GM23338 (cell line): ENCODE results near the gene ARID3B. TPM values are rescaled to one million over a fixed set of nuclear protein-coding genes. Genes with fewer than 3 reads are reported as not detected.

Experiments
- ATAC-seq: fragments of 200-7000 bp; cut with Tn5 transposase; 3 replicates; pipeline ENCODE4 v1.9.1; 2020
- DNase-seq: peaks from one replicate; pipeline ENCODE4 v3.0.0-alpha.2; 2015; ENCODE audit warnings: low spot score
- H2AFZ ChIP-seq: fragments of 200-600 bp; sonication (generic); 2 replicates; pipeline ENCODE4 v1.8.0; 2016; ENCODE audit warnings: antibody characterized with exemption, mild to moderate bottlenecking, moderate library complexity
- H3F3A ChIP-seq: fragments of 200-600 bp; sonication (generic); replicated peaks from 2 replicates; pipeline ENCODE4 v1.8.0; 2017; ENCODE audit warnings: antibody characterized with exemption, mixed run types, low read depth
- H3K27ac ChIP-seq: fragments of 200-600 bp; sonication (generic); 2 replicates; pipeline ENCODE4 v1.6.1; 2016; ENCODE audit warnings: low read depth
- H3K27me3 ChIP-seq: fragments of 200-600 bp; sonication (generic); 2 replicates; pipeline ENCODE4 v1.8.0; 2016; ENCODE audit warnings: mild to moderate bottlenecking, mixed run types, moderate library complexity; ENCODE audit not compliant: insufficient read depth
- H3K36me3 ChIP-seq: fragments of 200-600 bp; sonication (generic); 2 replicates; pipeline ENCODE4 v1.8.0; 2016; ENCODE audit warnings: mild to moderate bottlenecking; ENCODE audit not compliant: insufficient read depth
- H3K4me1 ChIP-seq: fragments of 200-600 bp; sonication (generic); 2 replicates; pipeline ENCODE4 v1.8.0; 2016; ENCODE audit warnings: mild to moderate bottlenecking, moderate library complexity; ENCODE audit not compliant: insufficient read depth
- H3K4me2 ChIP-seq: fragments of 200-600 bp; sonication (generic); 2 replicates; pipeline ENCODE4 v1.7.1; 2017; ENCODE audit warnings: mixed run types
- H3K4me3 ChIP-seq: fragments of 200-600 bp; sonication (generic); 2 replicates; pipeline ENCODE4 v1.6.1; 2016; ENCODE audit warnings: mixed run types
- H3K79me2 ChIP-seq: fragments of 200-600 bp; sonication (generic); replicated peaks from 2 replicates; pipeline ENCODE4 v1.8.0; 2017; ENCODE audit warnings: mild to moderate bottlenecking; ENCODE audit not compliant: insufficient read depth
- H3K9me2 ChIP-seq: fragments of 200-600 bp; sonication (generic); 2 replicates; pipeline ENCODE4 v1.8.0; 2017; ENCODE audit not compliant: insufficient read depth
- H4K20me1 ChIP-seq: fragments of 200-600 bp; sonication (generic); replicated peaks from 2 replicates; pipeline ENCODE4 v1.8.0; 2017; ENCODE audit warnings: mild to moderate bottlenecking; ENCODE audit not compliant: insufficient read depth
- H3K27ac Mint-ChIP-seq: 2 replicates; pipeline ENCODE4 v1.8.0; 2020; ENCODE audit warnings: inconsistent platforms, mild to moderate bottlenecking, moderate library complexity, mixed read lengths
- H3K27me3 Mint-ChIP-seq: 3 replicates; pipeline ENCODE4 v1.8.0; 2022; ENCODE audit warnings: low read depth, mild to moderate bottlenecking, moderate library complexity, mixed read lengths, inconsistent platforms; ENCODE audit not compliant: insufficient read depth, poor library complexity
- H3K36me3 Mint-ChIP-seq: 3 replicates; pipeline ENCODE4 v1.8.0; 2021; ENCODE audit warnings: low read depth, mild to moderate bottlenecking, inconsistent platforms, moderate library complexity, mixed read lengths
- H3K4me1 Mint-ChIP-seq: 3 replicates; pipeline ENCODE4 v1.8.0; 2020; ENCODE audit warnings: mild to moderate bottlenecking, inconsistent platforms, mixed read lengths
- H3K4me3 Mint-ChIP-seq: 3 replicates; pipeline ENCODE4 v1.8.0; 2021; ENCODE audit warnings: moderate library complexity, mild to moderate bottlenecking, inconsistent platforms, mixed read lengths
- H3K9me3 Mint-ChIP-seq: 3 replicates; pipeline ENCODE4 v1.8.0; 2020; ENCODE audit warnings: moderate library complexity, mild to moderate bottlenecking, inconsistent platforms, mixed read lengths
- EZH2 ChIP-seq: fragments of 200-600 bp; sonication (generic); IDR thresholded peaks from one replicate; pipeline ENCODE4 v1.8.0; 2017; ENCODE audit warnings: antibody characterized with exemption, mild to moderate bottlenecking, low read depth; ENCODE audit not compliant: unreplicated experiment
- NANOG ChIP-seq: IDR thresholded peaks from 2 replicates; pipeline ENCODE4 v1.6.1; 2016; ENCODE audit warnings: antibody characterized with exemption, borderline replicate concordance
- ZNF114 ChIP-seq: fragments of 250-450 bp; sonication (Bioruptor Pico); IDR thresholded peaks from 2 replicates; pipeline ENCODE4 v1.5.0; 2020; ENCODE audit warnings: mild to moderate bottlenecking, moderate library complexity
- polyA plus RNA-seq: library from polyadenylated mRNA; unstranded; fragments of >200 nt; fragmentation: Nextera tagmentation; extraction: Ambion mirVana; gene quantifications from 2 replicates; pipeline ENCODE4 v1.2.1, GENCODE V29; 2016
- total RNA-seq: library from RNA; depleted of rRNA; stranded (reverse); fragments of >200 nt; shearing (Covaris generic); gene quantifications from 2 replicates; pipeline ENCODE4 v1.2.3, GENCODE V29; 2014
- TF ChIP-seq, protein P1 (sequence below): IDR thresholded peaks from 2 replicates; pipeline ENCODE4 v1.6.1; 2016; ENCODE audit warnings: antibody characterized with exemption
- TF ChIP-seq, protein P2 (sequence below): fragments of 250-450 bp; sonication (Bioruptor Pico); IDR thresholded peaks from 2 replicates; pipeline ENCODE4 v1.5.0; 2020; ENCODE audit warnings: mild to moderate bottlenecking, moderate library complexity

Gene ARID3B
- total and polyA plus RNA-seq, 2 experiments from 2014 or later: 65.5 to 147 TPM

DNA sequence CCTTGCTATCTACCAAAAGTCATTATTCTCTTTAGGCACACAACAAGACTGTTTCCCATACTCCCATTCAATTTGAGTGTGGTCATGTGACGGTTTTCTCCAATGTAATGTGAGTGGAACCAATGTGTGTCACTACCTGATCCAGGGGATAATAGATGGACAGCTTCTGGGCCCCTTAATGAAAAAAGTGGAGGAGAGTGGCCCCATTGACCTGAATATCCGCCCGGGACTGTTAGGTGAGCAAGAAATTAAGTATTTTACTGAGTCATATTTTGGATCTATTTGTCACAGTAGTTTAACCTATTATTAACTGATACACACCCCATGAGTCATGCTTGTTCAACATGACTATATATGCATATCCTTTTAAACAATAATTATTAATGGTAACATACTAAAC is 15.1 kb upstream of the ARID3B start:
- Histone ChIP-seq H3K4me2 (no peak overlapping the region), H3K36me3 (no peaks in the 10 kb centered on the region), H3K9me2 (no peaks in the 10 kb centered on the region), H3K27ac (no peak overlapping the region), H3F3A (no peaks in the 10 kb centered on the region; the same call in 1 of the 2 replicates), H3K4me3 (no peak overlapping the region), H3K4me1 (peaks cover 20% of the 10 kb centered on the region), H4K20me1 (no peaks in the 10 kb centered on the region), H2AFZ (no peak overlapping the region), H3K27me3 (no peaks in the 10 kb centered on the region), H3K79me2 (no peaks in the 10 kb centered on the region)
- no peaks in the 10 kb centered on the region for H3K36me3 Mint-ChIP-seq
- TF ChIP-seq ZNF114 (CRISPR knock-in tag): no peak
- no peaks in the 10 kb centered on the region for H3K27me3 Mint-ChIP-seq
- ATAC-seq (no peak), DNase-seq (no peak)
- H3K27ac Mint-ChIP-seq: no peak overlapping the region
- H3K4me1 Mint-ChIP-seq: peaks cover 11% of the 10 kb centered on the region
- H3K4me3 Mint-ChIP-seq: no peak overlapping the region
- H3K9me3 Mint-ChIP-seq: no peaks in the 10 kb centered on the region

DNA sequence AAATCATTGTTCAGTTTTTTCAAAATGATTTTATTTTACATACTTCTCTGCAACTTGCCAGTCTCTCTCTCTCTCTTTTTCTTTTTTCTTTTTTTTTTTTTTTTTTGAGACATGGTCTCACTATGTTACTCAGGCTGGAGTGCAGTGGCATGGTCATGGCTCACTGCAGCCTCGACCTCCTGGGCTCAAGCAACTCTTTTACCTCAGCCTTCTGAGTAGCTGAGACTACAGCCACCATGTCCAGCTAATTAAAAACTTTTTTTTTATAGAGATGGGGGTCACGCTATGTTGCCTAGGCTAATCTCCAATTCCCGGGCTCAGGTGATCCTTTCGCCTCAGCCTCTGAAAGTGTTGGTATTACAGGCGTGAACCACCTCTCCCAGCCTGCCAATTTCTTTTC is 12.1 kb upstream of the ARID3B start:
- Histone ChIP-seq H3K4me2 (no peak overlapping the region), H3K4me3 (no peak overlapping the region), H4K20me1 (no peaks in the 10 kb centered on the region), H3K36me3 (no peaks in the 10 kb centered on the region), H3K9me2 (no peaks in the 10 kb centered on the region), H3K27me3 (no peaks in the 10 kb centered on the region), H3F3A (peaks cover 3% of the 10 kb centered on the region), H3K27ac (no peak overlapping the region; the same call in 1 of the 2 replicates), H2AFZ (no peak overlapping the region), H3K4me1 (peaks cover 22% of the 10 kb centered on the region), H3K79me2 (no peaks in the 10 kb centered on the region)
- DNase-seq (no peak), ATAC-seq (no peak)
- Mint-ChIP-seq H3K4me1 (peaks cover 23% of the 10 kb centered on the region), H3K4me3 (no peak overlapping the region), H3K9me3 (no peaks in the 10 kb centered on the region), H3K36me3 (no peaks in the 10 kb centered on the region), H3K27ac (no peak overlapping the region), H3K27me3 (no peaks in the 10 kb centered on the region)
- TF ChIP-seq, protein P1, sequence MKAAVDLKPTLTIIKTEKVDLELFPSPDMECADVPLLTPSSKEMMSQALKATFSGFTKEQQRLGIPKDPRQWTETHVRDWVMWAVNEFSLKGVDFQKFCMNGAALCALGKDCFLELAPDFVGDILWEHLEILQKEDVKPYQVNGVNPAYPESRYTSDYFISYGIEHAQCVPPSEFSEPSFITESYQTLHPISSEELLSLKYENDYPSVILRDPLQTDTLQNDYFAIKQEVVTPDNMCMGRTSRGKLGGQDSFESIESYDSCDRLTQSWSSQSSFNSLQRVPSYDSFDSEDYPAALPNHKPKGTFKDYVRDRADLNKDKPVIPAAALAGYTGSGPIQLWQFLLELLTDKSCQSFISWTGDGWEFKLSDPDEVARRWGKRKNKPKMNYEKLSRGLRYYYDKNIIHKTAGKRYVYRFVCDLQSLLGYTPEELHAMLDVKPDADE: no peak
- TF ChIP-seq ZNF114 (CRISPR knock-in tag) (no peak), NANOG (no peak), EZH2 (no peak)
- TF ChIP-seq, protein P2, sequence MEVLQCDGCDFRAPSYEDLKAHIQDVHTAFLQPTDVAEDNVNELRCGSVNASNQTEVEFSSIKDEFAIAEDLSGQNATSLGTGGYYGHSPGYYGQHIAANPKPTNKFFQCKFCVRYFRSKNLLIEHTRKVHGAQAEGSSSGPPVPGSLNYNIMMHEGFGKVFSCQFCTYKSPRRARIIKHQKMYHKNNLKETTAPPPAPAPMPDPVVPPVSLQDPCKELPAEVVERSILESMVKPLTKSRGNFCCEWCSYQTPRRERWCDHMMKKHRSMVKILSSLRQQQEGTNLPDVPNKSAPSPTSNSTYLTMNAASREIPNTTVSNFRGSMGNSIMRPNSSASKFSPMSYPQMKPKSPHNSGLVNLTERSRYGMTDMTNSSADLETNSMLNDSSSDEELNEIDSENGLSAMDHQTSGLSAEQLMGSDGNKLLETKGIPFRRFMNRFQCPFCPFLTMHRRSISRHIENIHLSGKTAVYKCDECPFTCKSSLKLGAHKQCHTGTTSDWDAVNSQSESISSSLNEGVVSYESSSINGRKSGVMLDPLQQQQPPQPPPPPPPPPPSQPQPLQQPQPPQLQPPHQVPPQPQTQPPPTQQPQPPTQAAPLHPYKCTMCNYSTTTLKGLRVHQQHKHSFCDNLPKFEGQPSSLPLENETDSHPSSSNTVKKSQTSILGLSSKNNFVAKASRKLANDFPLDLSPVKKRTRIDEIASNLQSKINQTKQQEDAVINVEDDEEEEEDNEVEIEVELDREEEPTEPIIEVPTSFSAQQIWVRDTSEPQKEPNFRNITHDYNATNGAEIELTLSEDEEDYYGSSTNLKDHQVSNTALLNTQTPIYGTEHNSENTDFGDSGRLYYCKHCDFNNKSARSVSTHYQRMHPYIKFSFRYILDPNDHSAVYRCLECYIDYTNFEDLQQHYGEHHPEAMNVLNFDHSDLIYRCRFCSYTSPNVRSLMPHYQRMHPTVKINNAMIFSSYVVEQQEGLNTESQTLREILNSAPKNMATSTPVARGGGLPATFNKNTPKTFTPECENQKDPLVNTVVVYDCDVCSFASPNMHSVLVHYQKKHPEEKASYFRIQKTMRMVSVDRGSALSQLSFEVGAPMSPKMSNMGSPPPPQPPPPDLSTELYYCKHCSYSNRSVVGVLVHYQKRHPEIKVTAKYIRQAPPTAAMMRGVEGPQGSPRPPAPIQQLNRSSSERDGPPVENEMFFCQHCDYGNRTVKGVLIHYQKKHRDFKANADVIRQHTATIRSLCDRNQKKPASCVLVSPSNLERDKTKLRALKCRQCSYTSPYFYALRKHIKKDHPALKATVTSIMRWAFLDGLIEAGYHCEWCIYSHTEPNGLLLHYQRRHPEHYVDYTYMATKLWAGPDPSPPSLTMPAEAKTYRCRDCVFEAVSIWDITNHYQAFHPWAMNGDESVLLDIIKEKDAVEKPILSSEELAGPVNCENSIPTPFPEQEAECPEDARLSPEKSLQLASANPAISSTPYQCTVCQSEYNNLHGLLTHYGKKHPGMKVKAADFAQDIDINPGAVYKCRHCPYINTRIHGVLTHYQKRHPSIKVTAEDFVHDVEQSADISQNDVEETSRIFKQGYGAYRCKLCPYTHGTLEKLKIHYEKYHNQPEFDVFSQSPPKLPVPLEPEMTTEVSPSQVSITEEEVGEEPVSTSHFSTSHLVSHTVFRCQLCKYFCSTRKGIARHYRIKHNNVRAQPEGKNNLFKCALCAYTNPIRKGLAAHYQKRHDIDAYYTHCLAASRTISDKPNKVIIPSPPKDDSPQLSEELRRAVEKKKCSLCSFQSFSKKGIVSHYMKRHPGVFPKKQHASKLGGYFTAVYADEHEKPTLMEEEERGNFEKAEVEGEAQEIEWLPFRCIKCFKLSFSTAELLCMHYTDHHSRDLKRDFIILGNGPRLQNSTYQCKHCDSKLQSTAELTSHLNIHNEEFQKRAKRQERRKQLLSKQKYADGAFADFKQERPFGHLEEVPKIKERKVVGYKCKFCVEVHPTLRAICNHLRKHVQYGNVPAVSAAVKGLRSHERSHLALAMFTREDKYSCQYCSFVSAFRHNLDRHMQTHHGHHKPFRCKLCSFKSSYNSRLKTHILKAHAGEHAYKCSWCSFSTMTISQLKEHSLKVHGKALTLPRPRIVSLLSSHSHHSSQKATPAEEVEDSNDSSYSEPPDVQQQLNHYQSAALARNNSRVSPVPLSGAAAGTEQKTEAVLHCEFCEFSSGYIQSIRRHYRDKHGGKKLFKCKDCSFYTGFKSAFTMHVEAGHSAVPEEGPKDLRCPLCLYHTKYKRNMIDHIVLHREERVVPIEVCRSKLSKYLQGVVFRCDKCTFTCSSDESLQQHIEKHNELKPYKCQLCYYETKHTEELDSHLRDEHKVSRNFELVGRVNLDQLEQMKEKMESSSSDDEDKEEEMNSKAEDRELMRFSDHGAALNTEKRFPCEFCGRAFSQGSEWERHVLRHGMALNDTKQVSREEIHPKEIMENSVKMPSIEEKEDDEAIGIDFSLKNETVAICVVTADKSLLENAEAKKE (CRISPR knock-in tag): no peak
